Ectodermal cell (in vitro differentiated cells): ENCODE data around the gene ABI3BP.

Source experiments
- H3K27ac ChIP-seq: 2 replicates; pipeline ENCODE4 v1.7.0; 2013; ENCODE audit warnings: mild to moderate bottlenecking, low read depth, low read length; ENCODE audit not compliant: insufficient read depth, poor library complexity, severe bottlenecking
- H3K27me3 ChIP-seq: 2 replicates; pipeline ENCODE4 v1.7.0; 2013; ENCODE audit warnings: mild to moderate bottlenecking, low read length; ENCODE audit not compliant: insufficient read depth, control insufficient read depth, poor library complexity, severe bottlenecking
- H3K36me3 ChIP-seq: one replicate; pipeline ENCODE4 v1.7.0; 2013; ENCODE audit warnings: low read length; ENCODE audit not compliant: control insufficient read depth, insufficient read depth
- H3K4me1 ChIP-seq: one replicate; pipeline ENCODE4 v1.7.0; 2013; ENCODE audit warnings: low read length; ENCODE audit not compliant: control insufficient read depth, insufficient read depth
- H3K4me3 ChIP-seq: 2 replicates; pipeline ENCODE4 v1.7.0; 2013; ENCODE audit warnings: low read depth, low read length, control low read depth; ENCODE audit not compliant: insufficient read depth
- H3K9me3 ChIP-seq: 2 replicates; pipeline ENCODE4 v1.7.0; 2013; ENCODE audit warnings: mild to moderate bottlenecking, low read length, moderate library complexity; ENCODE audit not compliant: control insufficient read depth
- WGBS, 2 experiments: methylation state at CpG; one replicate each; pipeline ENCODE4 v1.1.7; 2013; ENCODE audit warnings: missing lambda C conversion rate in 2 of 2; 5-methylcytosine and 5-hydroxymethylcytosine counted together

The ABI3BP gene

DNA sequence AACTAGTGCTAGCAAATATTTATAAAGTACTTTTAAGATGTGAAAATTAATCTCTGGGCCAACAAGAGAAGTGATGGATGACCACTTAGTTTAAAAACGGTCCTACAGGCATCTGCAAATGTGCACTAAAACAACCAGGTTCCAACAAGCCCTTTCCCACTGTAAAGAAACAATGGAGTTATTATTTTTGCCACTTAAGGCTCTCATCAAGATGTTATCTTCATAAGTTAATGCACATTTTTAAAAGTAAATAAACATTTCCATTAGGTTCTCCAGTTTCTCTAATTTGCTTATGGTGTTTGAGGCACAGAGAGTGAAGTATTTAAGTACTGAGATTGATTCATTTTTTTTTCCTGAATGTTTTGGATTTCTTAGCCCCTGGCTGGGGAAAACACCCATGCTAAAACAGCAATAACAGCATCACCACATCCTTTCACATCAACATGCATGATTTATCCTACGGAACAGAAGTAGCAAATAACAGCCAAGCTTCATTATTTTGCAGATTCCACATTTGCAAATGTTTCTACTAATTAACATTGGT lies 20.8 kb downstream of the ABI3BP start:
- 89 to 92% methylated on average over 2 of the region's 2 CpGs for WGBS, 2 experiments

GRCh38 chr3:100971798-100972197 lies 21.4 kb downstream of the ABI3BP start:
- Histone ChIP-seq H3K27me3 (no peaks in the 10 kb centered on the region), H3K36me3 (no peaks in the 10 kb centered on the region), H3K9me3 (no peaks in the 10 kb centered on the region), H3K4me1 (no peaks in the 10 kb centered on the region), H3K27ac (no peak overlapping the region), H3K4me3 (no peak overlapping the region)
- 76 to 79% methylated on average over 1 to 2 of the region's 2 CpGs for WGBS, 2 experiments

More for the DNA sequence above, 20.8 kb downstream of the ABI3BP start:
- H3K4me1 ChIP-seq: no peaks in the 10 kb centered on the region
- no peaks in the 10 kb centered on the region for H3K27me3 ChIP-seq
- H3K4me3 ChIP-seq: no peak overlapping the region
- H3K9me3 ChIP-seq: no peaks in the 10 kb centered on the region
- H3K27ac ChIP-seq: no peak overlapping the region
- H3K36me3 ChIP-seq: no peaks in the 10 kb centered on the region

DNA sequence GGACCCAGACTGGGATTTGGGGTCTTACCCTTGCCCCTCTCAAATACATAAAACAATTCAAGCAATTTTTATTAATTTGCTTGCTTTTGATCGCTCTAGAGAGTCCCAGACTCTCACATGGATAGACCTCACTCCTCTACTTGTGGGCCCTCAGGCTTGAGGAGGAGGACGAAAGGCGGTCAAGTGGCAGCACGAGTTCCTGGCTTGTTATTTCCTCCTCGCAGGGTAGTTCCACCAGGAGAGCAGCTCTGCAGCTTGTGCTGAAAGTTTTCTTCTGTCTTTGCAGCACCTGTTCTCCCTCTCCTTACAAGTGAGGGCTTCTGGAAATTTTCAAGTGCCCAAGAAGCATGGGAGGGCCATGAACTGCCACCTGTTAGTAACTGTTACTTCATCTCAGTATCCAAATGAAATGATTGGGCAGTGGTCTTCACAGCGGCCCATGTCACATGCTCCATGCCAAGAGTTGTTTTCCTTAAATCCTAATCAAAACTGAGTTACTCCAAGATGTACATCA lies 22.7 kb downstream of the ABI3BP start:
- WGBS, 2 experiments: 96 to 97% methylated on average over 6 of the region's 6 CpGs

GRCh38 chr3:100968932-100969906 lies 24.0 kb downstream of the ABI3BP start:
- Histone ChIP-seq H3K27me3 (no peaks in the 10 kb centered on the region), H3K4me1 (no peaks in the 10 kb centered on the region), H3K36me3 (no peaks in the 10 kb centered on the region), H3K27ac (no peak overlapping the region), H3K4me3 (no peak overlapping the region), H3K9me3 (no peaks in the 10 kb centered on the region)
- WGBS, 2 experiments: 91 to 98% methylated on average over 6 of the region's 6 CpGs

More for the DNA sequence above, 22.7 kb downstream of the ABI3BP start:
- Histone ChIP-seq H3K4me1 (no peaks in the 10 kb centered on the region), H3K27ac (no peak overlapping the region), H3K27me3 (no peaks in the 10 kb centered on the region), H3K36me3 (no peaks in the 10 kb centered on the region), H3K9me3 (no peaks in the 10 kb centered on the region), H3K4me3 (no peak overlapping the region)

DNA sequence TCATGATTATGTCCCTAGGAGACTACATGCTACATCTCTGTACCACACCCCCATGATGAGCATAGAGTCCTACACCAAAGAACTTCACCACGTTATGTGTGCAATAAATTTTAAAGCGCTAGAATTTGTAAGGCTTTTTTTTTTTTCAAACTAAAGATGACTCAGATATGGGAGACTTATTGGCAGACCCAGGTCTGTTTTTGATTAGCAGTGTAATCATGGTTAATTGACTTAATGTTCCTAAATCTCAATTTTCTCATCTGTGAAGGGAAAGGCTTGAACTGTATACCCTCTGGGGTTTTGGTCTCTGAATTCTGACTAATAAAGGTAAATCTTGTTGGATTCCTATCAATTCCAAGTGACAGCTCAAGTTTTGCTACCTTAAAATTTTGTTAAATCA lies 26.4 kb downstream of the ABI3BP start:
- no peak overlapping the region for H3K27ac ChIP-seq
- H3K9me3 ChIP-seq: no peaks in the 10 kb centered on the region
- 92 to 94% methylated on average over 2 of the region's 2 CpGs for WGBS, 2 experiments
- H3K4me1 ChIP-seq: no peaks in the 10 kb centered on the region
- no peaks in the 10 kb centered on the region for H3K27me3 ChIP-seq
- no peak overlapping the region for H3K4me3 ChIP-seq
- H3K36me3 ChIP-seq: no peaks in the 10 kb centered on the region

GRCh38 chr3:100966049-100966491 lies 27.2 kb downstream of the ABI3BP start:
- Histone ChIP-seq H3K27ac (no peak overlapping the region), H3K4me3 (no peak overlapping the region), H3K36me3 (no peaks in the 10 kb centered on the region), H3K9me3 (no peaks in the 10 kb centered on the region), H3K27me3 (no peaks in the 10 kb centered on the region), H3K4me1 (no peaks in the 10 kb centered on the region)
- WGBS, 2 experiments: 89 to 91% methylated on average over 3 of the region's 3 CpGs

- no peaks in the 10 kb centered on the region for H3K27me3 ChIP-seq
- H3K27ac ChIP-seq: no peak overlapping the region
- 85% methylated on average over 1 of the region's 1 CpG; no CpG with 5 or more reads in 1 of the 2 experiments for WGBS, 2 experiments
- no peaks in the 10 kb centered on the region for H3K4me1 ChIP-seq
- H3K9me3 ChIP-seq: no peaks in the 10 kb centered on the region
- no peaks in the 10 kb centered on the region for H3K36me3 ChIP-seq
- H3K4me3 ChIP-seq: no peak overlapping the region
Measured at GRCh38 chr3:100963041-100963440, 30.2 kb downstream of the ABI3BP start.

DNA sequence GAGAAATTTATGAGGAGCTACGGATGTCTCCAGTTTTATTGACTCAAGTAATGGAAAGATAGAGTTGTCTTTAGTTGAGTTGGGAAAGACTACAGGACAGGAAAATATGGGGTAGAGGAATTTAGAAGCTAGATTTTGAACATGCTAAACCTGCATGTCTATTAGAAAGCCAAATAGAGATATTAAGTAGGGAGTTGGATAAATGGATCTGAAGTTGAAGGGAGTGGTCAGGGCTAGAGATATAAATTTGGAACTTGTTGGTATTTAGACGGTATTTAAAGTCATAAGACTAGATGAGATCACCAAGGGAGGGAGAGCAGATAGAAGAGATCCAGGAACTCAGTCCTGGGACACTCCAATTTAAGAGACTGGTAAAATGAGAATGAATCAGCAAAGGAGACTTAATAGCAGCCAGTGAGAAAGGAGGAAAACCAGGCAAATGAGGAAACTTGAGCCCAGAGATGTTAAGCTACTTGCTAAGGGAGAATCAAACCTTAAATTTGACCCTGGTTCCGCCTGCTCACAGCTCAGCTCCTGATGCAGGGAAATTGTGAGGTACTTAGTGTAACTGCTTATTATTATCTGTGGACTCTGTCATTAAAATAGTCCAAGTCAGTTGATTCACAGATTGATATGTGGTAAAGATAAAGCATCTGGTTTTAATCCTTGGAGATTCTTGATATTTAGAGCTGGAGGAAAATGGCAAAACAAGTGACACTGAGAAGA lies 35.8 kb downstream of the ABI3BP start:
- Histone ChIP-seq H3K36me3 (no peaks in the 10 kb centered on the region), H3K27me3 (no peaks in the 10 kb centered on the region), H3K4me1 (no peaks in the 10 kb centered on the region), H3K9me3 (no peaks in the 10 kb centered on the region), H3K4me3 (no peak overlapping the region), H3K27ac (no peak overlapping the region)
- WGBS, 2 experiments: 91 to 93% methylated on average over 3 of the region's 3 CpGs

DNA sequence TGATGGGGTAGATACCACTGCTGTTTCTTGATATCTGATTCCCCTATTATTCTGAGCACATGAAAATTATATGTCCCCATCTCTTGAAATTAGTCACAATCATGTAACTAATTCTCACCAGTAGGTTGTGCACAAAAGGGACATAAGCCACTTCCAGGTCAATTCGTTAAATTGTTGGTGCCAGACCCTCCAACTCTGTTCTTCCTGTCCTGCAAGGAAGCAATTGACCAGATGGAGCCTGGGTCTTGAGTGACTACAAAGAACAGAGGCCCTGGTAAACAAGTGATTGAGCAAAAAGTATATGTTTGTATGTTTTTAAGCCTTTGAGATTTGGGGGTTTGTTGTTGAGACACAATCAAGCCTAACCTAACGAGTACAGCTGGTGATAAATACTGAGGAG lies 36.9 kb downstream of the ABI3BP start:
- Histone ChIP-seq H3K9me3 (no peaks in the 10 kb centered on the region), H3K27me3 (no peaks in the 10 kb centered on the region), H3K36me3 (no peaks in the 10 kb centered on the region), H3K27ac (no peak overlapping the region), H3K4me1 (no peaks in the 10 kb centered on the region), H3K4me3 (no peak overlapping the region)
- 95 to 96% methylated on average over 2 of the region's 2 CpGs for WGBS, 2 experiments

GRCh38 chr3:100954990-100955389 lies 38.2 kb downstream of the ABI3BP start:
- Histone ChIP-seq H3K9me3 (no peaks in the 10 kb centered on the region), H3K27ac (no peak overlapping the region), H3K4me3 (no peak overlapping the region), H3K36me3 (no peaks in the 10 kb centered on the region), H3K27me3 (no peaks in the 10 kb centered on the region), H3K4me1 (no peaks in the 10 kb centered on the region)
- WGBS, 2 experiments: 71 to 74% methylated on average over 4 of the region's 4 CpGs
